ENCODE results near the gene RBL2.

GRCh38 chr16:53534206-53534605, 99.9 kb downstream of the RBL2 start:
- TF ChIP-seq EZH2 (IDR thresholded peaks at IDR 0.05; ENCODE audit: borderline replicate concordance, low read depth, low read length, severe bottlenecking) (no peak), CTCF (IDR thresholded peaks at IDR 0.05; ENCODE audit: extremely low read depth in 1 of 2, insufficient read depth in 1 of 2, low read depth in 1 of 2, low read length in 2 of 2) (no peak), POLR2A (IDR thresholded peaks at IDR 0.05; ENCODE audit: low read depth, low read length) (no peak), POLR2AphosphoS5 (IDR thresholded peaks at IDR 0.05; ENCODE audit: insufficient read depth, low read depth, low read length) (no peak), GATA2 (IDR thresholded peaks at IDR 0.05; ENCODE audit: insufficient read depth, insufficient read length, low read depth, low read length) (no peak)

Data from endothelial cell of umbilical vein (primary cell).